Choroid plexus epithelial cell (primary cell): ENCODE results near the gene FMNL2.
A peak's percentile ranks its signal among the peaks of the same experiment; 100 is the strongest.

Experiments
- DNase-seq: peaks from one replicate; pipeline ENCODE4 v3.0.0-alpha.2; 2010; ENCODE audit warnings: low read depth
- H3K4me3 ChIP-seq: 2 replicates; pipeline ENCODE4 v1.5.1; 2011; ENCODE audit warnings: low read depth, mild to moderate bottlenecking, control low read depth, low read length, moderate library complexity
- CTCF ChIP-seq: conservative IDR thresholded peaks from 2 replicates; pipeline ENCODE4 v1.5.1; 2011; ENCODE audit warnings: low read depth, mild to moderate bottlenecking, control low read depth, inconsistent platforms, low read length, moderate library complexity

FMNL2 gene

GRCh38 chr2:152328013-152328412 lies 7.0 kb upstream of the FMNL2 start:
- H3K4me3 ChIP-seq, result no peak overlapping the region
- no peak for TF ChIP-seq CTCF
- no peak for DNase-seq

- no peak for TF ChIP-seq CTCF
- DNase-seq, result no peak
- H3K4me3 ChIP-seq, result no peak overlapping the region
Measured at GRCh38 chr2:152330235-152330866, 4.6 kb upstream of the FMNL2 start.

GRCh38 chr2:152334701-152335015 lies 316 bp upstream of the FMNL2 start:
- DNase-seq, result no peak
- TF ChIP-seq CTCF, result no peak
- H3K4me3 ChIP-seq, result peak overlapping the region; percentile 85

GRCh38 chr2:152335726-152336118 lies 748 bp downstream of the FMNL2 start:
- TF ChIP-seq CTCF, result no peak
- peak overlapping the region; percentile 85 for H3K4me3 ChIP-seq
- DNase-seq, result no peak

GRCh38 chr2:152336119-152336853 lies 1.3 kb downstream of the FMNL2 start:
- DNase-seq, result peak; percentile 53
- TF ChIP-seq CTCF, result no peak
- peak overlapping the region; percentile 85 for H3K4me3 ChIP-seq

GRCh38 chr2:152336854-152337510 lies 2.0 kb downstream of the FMNL2 start:
- peak; percentile 80 for DNase-seq
- TF ChIP-seq CTCF, result no peak
- H3K4me3 ChIP-seq, result peak overlapping the region; percentile 85
